K562 (cell line): Measurements from ENCODE around the gene IGSF3. TPM values are rescaled to one million over a fixed set of nuclear protein-coding genes. Genes with fewer than 3 reads are reported as not detected.
"Not testable (repeated sequence)": the region's sequence is repeated elsewhere in the genome, so short reads cannot be mapped to it uniquely, and the experiment has no call there.

Experiments used
- ATAC-seq: fragments of 200-7000 bp; cut with Tn5 transposase; 3 replicates; pipeline ENCODE4 v1.9.1; 2020; ENCODE audit warnings: moderate library complexity
- BruUV-seq: library from RNA; stranded (reverse); fragments of 400-500 nt; replicated peaks from 2 replicates; lab custom pipeline; 2021; lab: Mats Ljungman, UMichigan
- CTCF ChIA-PET: fragments of 300-600 bp; formaldehyde crosslinking; extraction: SDS; loops from one replicate; lab custom pipeline; 2021; ENCODE audit warnings: low intra/inter-chr PET ratio; lab: Yijun Ruan, JAX
- POLR2A ChIA-PET: fragments of 300-600, 350-650 bp; sonication (Branson Sonifier 250); formaldehyde crosslinking; extraction: SDS; loops from one replicate; lab custom pipeline; 2021; ENCODE audit warnings: antibody characterized with exemption, inconsistent platforms; lab: Yijun Ruan, JAX
- DNase-seq, 4 experiments: peaks; one replicate each; pipeline versions ENCODE4 v3.0.0 to v3.0.0-alpha.2; 2011 to 2018; ENCODE audit warnings: low spot score in 3 of 4, mixed read lengths in 3 of 4; ENCODE audit errors: extremely low read depth in 1 of 4
- FAIRE-seq: peaks from 2 replicates; lab custom pipeline; 2011; peaks lifted over from hg19 to GRCh38; lab: Jason Lieb, UNC
- H2AFZ ChIP-seq: 2 replicates; pipeline ENCODE4 v1.6.0; 2011; ENCODE audit warnings: low read depth, low read length, control low read depth, inconsistent platforms
- H3K27ac ChIP-seq: fragments of 200-600 bp; 3 replicates; pipeline ENCODE4 v1.8.0; 2011; ENCODE audit warnings: low read depth, mild to moderate bottlenecking, control low read depth, inconsistent platforms, low read length, moderate library complexity, mixed read lengths; ENCODE audit errors: extremely low read depth
- H3K27me3 ChIP-seq, 2 experiments: fragments of 300-600 bp in 1 of 2; 2 replicates in 1 of 2; 3 replicates in 1 of 2; pipeline versions ENCODE4 v1.6.0 to v1.8.0; 2011; ENCODE audit warnings: inconsistent platforms in 2 of 2, low read length in 2 of 2, mild to moderate bottlenecking in 1 of 2, mixed read lengths in 1 of 2, moderate library complexity in 1 of 2; ENCODE audit not compliant: control insufficient read depth in 2 of 2, insufficient read depth in 2 of 2
- H3K36me3 ChIP-seq: fragments of 300-600 bp; 3 replicates; pipeline ENCODE4 v1.8.0; 2011; ENCODE audit warnings: mild to moderate bottlenecking, low read length, inconsistent platforms; ENCODE audit not compliant: control insufficient read depth, insufficient read depth
- H3K4me1 ChIP-seq, 2 experiments: fragments of 200-600 bp in 1 of 2; replicated peaks in 1 of 2; 2 replicates in 1 of 2; 3 replicates in 1 of 2; pipeline versions ENCODE4 v1.5.1 to v1.8.0; 2011; ENCODE audit warnings: inconsistent platforms in 2 of 2, low read length in 2 of 2, mild to moderate bottlenecking in 1 of 2, mixed read lengths in 1 of 2, moderate library complexity in 1 of 2; ENCODE audit not compliant: control insufficient read depth in 2 of 2, insufficient read depth in 2 of 2
- H3K4me2 ChIP-seq: 2 replicates; pipeline ENCODE4 v1.6.1; 2011; ENCODE audit warnings: low read length, control low read depth, inconsistent platforms, mixed read lengths; ENCODE audit not compliant: insufficient read depth
- H3K4me3 ChIP-seq: fragments of 200-600 bp; sonication (generic), shearing (Covaris generic); 2 replicates; pipeline ENCODE4 v1.5.1; 2016; ENCODE audit warnings: control low read depth, inconsistent platforms
- H3K79me2 ChIP-seq: fragments of 200-600 bp; 3 replicates; pipeline ENCODE4 v1.8.0; 2011; ENCODE audit warnings: low read length, inconsistent platforms; ENCODE audit not compliant: control insufficient read depth, insufficient read depth
- H3K9ac ChIP-seq, 2 experiments: 2 replicates each; pipeline versions ENCODE4 v1.6.0 to v1.6.1; 2011; ENCODE audit warnings: low read depth in 2 of 2, low read length in 2 of 2, control low read depth in 1 of 2, inconsistent platforms in 1 of 2, mild to moderate bottlenecking in 1 of 2, mixed read lengths in 1 of 2; ENCODE audit not compliant: insufficient read depth in 1 of 2
- H3K9me1 ChIP-seq: one replicate; pipeline ENCODE4 v1.6.0; 2011; ENCODE audit warnings: inconsistent platforms, mild to moderate bottlenecking, low read length, moderate library complexity; ENCODE audit not compliant: control insufficient read depth, insufficient read depth
- H3K9me3 ChIP-seq: replicated peaks from 2 replicates; pipeline ENCODE4 v1.5.1; 2011; ENCODE audit warnings: low read depth, low read length, inconsistent platforms; ENCODE audit not compliant: control insufficient read depth, insufficient read depth
- H4K20me1 ChIP-seq: replicated peaks from 2 replicates; pipeline ENCODE4 v1.6.1; 2011; ENCODE audit warnings: low read length, inconsistent platforms, mixed read lengths; ENCODE audit not compliant: control insufficient read depth, insufficient read depth
- CTCF ChIP-seq, 3 experiments: IDR thresholded peaks in 2 of 3; conservative IDR thresholded peaks in 1 of 3; 2 replicates each; pipeline ENCODE4 v1.5.1; 2011 to 2012; ENCODE audit warnings: low read length in 3 of 3, mild to moderate bottlenecking in 3 of 3, control low read depth in 2 of 3, improper control_type of control experiment in 1 of 3, inconsistent platforms in 1 of 3, low read depth in 1 of 3, mixed read lengths in 1 of 3, moderate library complexity in 1 of 3; ENCODE audit not compliant: insufficient read depth in 2 of 3
- RAD21 ChIP-seq, 2 experiments: fragments of 250-450 bp in 1 of 2; fragments of 450-650 bp in 1 of 2; sonication (Bioruptor Pico) in 1 of 2; formaldehyde crosslinking in 1 of 2; IDR thresholded peaks in 1 of 2; conservative IDR thresholded peaks in 1 of 2; 2 replicates each; pipeline versions ENCODE4 v1.4.0 to v1.8.0; 2020 to 2022; ENCODE audit warnings: mild to moderate bottlenecking in 2 of 2, moderate library complexity in 1 of 2
- WGBS: fragments of 100-300 bp; shearing (Covaris generic); methylation state at CpG from one replicate; pipeline ENCODE4 v1.1.6; 2016; ENCODE audit warnings: low coverage, mixed read lengths; ENCODE audit not compliant: insufficient coverage; ENCODE audit errors: missing lambda C conversion rate; 5-methylcytosine and 5-hydroxymethylcytosine counted together
- in situ Hi-C: fragments of 300-500 bp; cut with MboI; formaldehyde crosslinking; loops from 4 replicates; pipeline ENCODE4 v1.15.0; 2018; ENCODE audit warnings: inconsistent platforms, mixed read lengths
- intact Hi-C: fragments of 100-400 bp; cut with micrococcal nuclease; formaldehyde crosslinking; loops from 2 replicates; pipeline ENCODE4 v1.14.2; 2022
- polyA plus RNA-seq, 8 experiments: library from polyadenylated mRNA; depleted of rRNA in 4 of 8; stranded (reverse) in 5 of 8; unstranded in 3 of 8; fragments of >200 nt; fragmentation: Nextera tagmentation in 2 of 8; fragmentation: Illumina TruSeq in 1 of 8; extraction: Ambion mirVana in 2 of 8; extraction: Trizol in 1 of 8; gene quantifications; 2 replicates each; pipeline versions ENCODE4 v1.2.1 to v1.2.3, GENCODE V29; 2011 to 2014; ENCODE audit warnings: inconsistent platforms in 1 of 8, missing spikeins in 1 of 8
- total RNA-seq, 7 experiments: library from RNA; depleted of rRNA in 6 of 7; stranded (reverse); fragments of >200 nt in 6 of 7; fragmentation: Illumina TruSeq in 2 of 7; extraction: Trizol in 2 of 7; gene quantifications; 2 replicates each; pipeline versions ENCODE4 v1.2.1 to v1.2.3, GENCODE V29; 2011 to 2021; ENCODE audit warnings: low replicate concordance in 1 of 7

Gene IGSF3
- total and polyA plus RNA-seq, 9 of the 15 experiments (the other 6 are each of a cell fraction or from before 2014, with no cell fraction given), result 1.1 to 15.0 (median 8.3) TPM

- not testable (repeated sequence) for H3K27ac ChIP-seq, FAIRE-seq
Observed at GRCh38 chr1:116645802-116646672, 21.5 kb downstream of the IGSF3 start.

GRCh38 chr1:116644993-116645392 lies 22.5 kb downstream of the IGSF3 start:
- CTCF ChIA-PET, result not testable (repeated sequence)

More at GRCh38 chr1:116645802-116646672, 21.5 kb downstream of the IGSF3 start:
- H3K4me1 ChIP-seq, H3K9me1 ChIP-seq, H3K36me3 ChIP-seq, POLR2A ChIA-PET, H3K4me3 ChIP-seq, H3K27me3 ChIP-seq, H4K20me1 ChIP-seq, H3K9me3 ChIP-seq, H3K9ac ChIP-seq, CTCF ChIA-PET, ATAC-seq: not testable (repeated sequence)
- TF ChIP-seq CTCF (IDR thresholded peaks at IDR 0.05 in 2 of 3, conservative IDR thresholded peaks at IDR 0.05 in 1 of 3; ENCODE audit: insufficient read depth in 2 of 3, low read depth in 1 of 3, low read length in 3 of 3) (peak in 1 of 3 experiments; percentile 12; a peak in 1 of 6 replicates), RAD21 (CRISPR knock-in tag; conservative IDR thresholded peaks at IDR 0.05 in 1 of 2, IDR thresholded peaks at IDR 0.05 in 1 of 2) (peak in 1 of 2 experiments; percentile 34; a peak in 2 of 4 replicates)
- TF ChIP-seq, all 486 proteins: peak for 2; not testable (repeated sequence) for 484
- DNase-seq, in situ Hi-C loops, H3K79me2 ChIP-seq, H2AFZ ChIP-seq, BruUV-seq, intact Hi-C loops, H3K4me2 ChIP-seq: not testable (repeated sequence)
- WGBS, result 60% methylated on average over 14 of the region's 16 CpGs

More at GRCh38 chr1:116644993-116645392, 22.5 kb downstream of the IGSF3 start:
- H3K9me3 ChIP-seq, DNase-seq, ATAC-seq, H3K27ac ChIP-seq, H3K9ac ChIP-seq, H3K9me1 ChIP-seq, BruUV-seq, H4K20me1 ChIP-seq, intact Hi-C loops, H3K4me1 ChIP-seq, POLR2A ChIA-PET, H3K36me3 ChIP-seq, H3K4me2 ChIP-seq, H3K4me3 ChIP-seq, H3K27me3 ChIP-seq, H2AFZ ChIP-seq, H3K79me2 ChIP-seq, in situ Hi-C loops, FAIRE-seq: not testable (repeated sequence)
- WGBS, result 71% methylated on average over 2 of the region's 2 CpGs
